Measurements from ENCODE around the gene CACNB3.
"Not testable (repeated sequence)": the region's sequence is repeated elsewhere in the genome, so short reads cannot be mapped to it uniquely, and the experiment has no call there.

CACNB3 gene

GRCh38 chr12:48873534-48873933 lies 55.2 kb downstream of the CACNB3 start:
- not testable (repeated sequence) for H3K4me3 ChIP-seq (ENCODE audit: low read length); DNase-seq (ENCODE audit: low read depth, low spot score)

- no peak overlapping the region for H3K4me3 ChIP-seq (ENCODE audit: low read length)
- no peak for DNase-seq (ENCODE audit: low read depth, low spot score)
Observed at GRCh38 chr12:48875944-48876515, 57.7 kb downstream of the CACNB3 start.
